NCI-H2171 treated with DMSO at 0.1 percent for 48 hours (cell line): ENCODE results near the gene CXCL10.
"Not testable (repeated sequence)": the region's sequence is repeated elsewhere in the genome, so short reads cannot be mapped to it uniquely, and the experiment has no call there.

Source experiments
- DNase-seq: peaks from one replicate; lab custom pipeline; 2025; lab: John Stamatoyannopoulos, UW

Gene CXCL10

DNA sequence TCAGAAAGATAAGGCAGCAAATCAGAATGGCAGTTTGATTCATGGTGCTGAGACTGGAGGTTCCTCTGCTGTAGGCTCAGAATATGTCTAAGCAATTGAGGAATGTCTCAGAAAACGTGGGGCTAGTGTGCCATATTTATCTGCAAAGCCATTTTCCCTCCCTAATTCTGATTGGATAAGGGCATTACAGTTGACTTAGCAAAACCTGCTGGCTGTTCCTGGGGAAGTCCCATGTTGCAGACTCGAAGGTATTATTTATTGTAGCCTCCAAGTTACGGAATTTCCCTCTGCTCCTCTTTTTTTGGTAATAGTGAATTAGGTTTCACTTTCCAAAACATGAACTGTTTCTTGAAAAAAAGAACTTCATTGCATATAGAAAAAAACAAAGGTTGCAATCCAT, at the start of gene CXCL10:
Gene CXCL10 (minus strand): TSS at position 109 of the 400 bp plus-strand sequence. CDS start 66 bp downstream, at position 43.
- DNase-seq, result no peak

DNA sequence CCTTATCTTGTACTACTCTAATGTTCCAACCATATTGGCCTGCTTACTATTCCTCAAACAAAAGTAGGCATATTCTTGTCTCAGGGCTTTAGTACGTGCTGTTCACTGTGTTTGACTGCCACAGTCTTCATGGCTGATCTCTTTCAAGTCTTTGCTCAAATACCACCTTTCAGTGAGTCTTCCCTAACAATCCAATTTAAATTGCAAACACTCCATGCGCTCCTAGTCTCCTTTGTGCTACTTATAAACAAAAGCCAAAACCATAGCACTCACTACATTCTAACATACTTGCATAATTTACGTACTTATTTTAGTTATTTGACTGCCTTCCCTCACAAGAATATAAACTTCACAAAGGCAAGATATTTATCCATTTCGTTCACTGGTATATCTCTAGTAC, 49.5 kb upstream of the CXCL10 start:
- no peak for DNase-seq

- peak; percentile 3 for DNase-seq
These were observed 44.5 kb upstream of the CXCL10 start for GRCh38 chr4:76067652-76068286.

DNA sequence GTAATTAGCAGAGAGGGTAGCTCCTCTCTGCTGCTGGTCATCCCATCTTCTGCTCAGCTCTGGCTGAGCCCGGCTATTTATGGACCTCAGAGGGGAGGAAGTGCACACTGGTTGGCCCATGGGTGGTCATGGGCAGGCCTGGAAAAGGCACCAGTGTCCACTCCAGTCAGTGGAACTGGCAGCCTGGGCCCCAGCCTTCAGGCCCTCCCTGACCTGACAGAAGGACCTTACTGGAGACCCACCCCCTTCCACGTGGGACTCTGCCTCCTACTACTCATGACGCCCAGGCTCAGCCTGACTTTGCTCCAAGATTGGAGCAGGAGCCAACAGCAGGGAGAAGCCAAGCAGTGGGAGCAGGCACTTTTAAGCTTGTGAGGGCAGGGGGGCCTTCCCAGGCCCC, 43.2 kb upstream of the CXCL10 start:
- no peak for DNase-seq

GRCh38 chr4:76061982-76062381, 38.7 kb upstream of the CXCL10 start:
- DNase-seq, result no peak

DNA sequence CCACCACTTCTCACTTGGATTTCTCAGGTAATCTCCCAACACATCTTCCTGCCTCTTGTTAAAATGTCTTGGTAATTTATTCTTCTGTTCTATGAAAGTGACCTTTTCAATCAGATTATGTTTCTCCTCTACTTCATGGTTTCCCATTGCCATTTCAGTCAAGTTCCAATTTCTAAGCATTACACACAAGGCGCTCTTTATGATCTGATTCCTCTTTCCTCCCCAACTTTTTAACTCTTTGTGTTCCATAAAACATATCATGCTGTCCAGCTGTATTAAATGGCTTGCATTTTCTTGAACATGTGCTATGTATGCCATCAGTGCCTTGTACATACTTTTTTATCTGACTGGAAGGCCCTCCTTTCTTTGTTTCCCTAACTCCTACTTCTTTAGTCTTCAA, 38.1 kb upstream of the CXCL10 start:
- no peak for DNase-seq

- DNase-seq, result no peak
These were observed 37.2 kb upstream of the CXCL10 start for GRCh38 chr4:76060506-76060905.

GRCh38 chr4:76059750-76060149, 36.5 kb upstream of the CXCL10 start:
- DNase-seq, result no peak

- no peak for DNase-seq
These were observed 35.7 kb upstream of the CXCL10 start for GRCh38 chr4:76058888-76059426.

DNA sequence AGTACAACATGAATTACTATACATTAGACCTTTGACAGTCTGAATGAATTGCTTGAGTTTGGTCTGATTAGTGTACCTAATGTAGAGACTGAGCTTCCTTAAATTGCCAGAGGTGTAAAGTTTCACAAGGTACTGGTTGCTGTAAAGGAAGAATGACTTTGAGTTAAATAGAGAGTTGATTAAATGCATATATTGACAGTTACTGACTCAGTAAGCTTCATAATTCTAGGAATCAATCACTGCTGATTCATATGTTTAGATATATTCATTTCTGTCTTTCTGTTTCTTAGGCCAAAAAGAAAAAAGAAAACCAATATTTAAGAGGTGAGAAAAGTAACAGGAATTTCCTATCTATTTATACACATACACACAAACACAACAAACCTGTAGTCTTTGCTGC, 35.0 kb upstream of the CXCL10 start:
- no peak for DNase-seq

GRCh38 chr4:76055421-76055820, 32.1 kb upstream of the CXCL10 start:
- DNase-seq, result no peak

GRCh38 chr4:76055016-76055415, 31.7 kb upstream of the CXCL10 start:
- no peak for DNase-seq

DNA sequence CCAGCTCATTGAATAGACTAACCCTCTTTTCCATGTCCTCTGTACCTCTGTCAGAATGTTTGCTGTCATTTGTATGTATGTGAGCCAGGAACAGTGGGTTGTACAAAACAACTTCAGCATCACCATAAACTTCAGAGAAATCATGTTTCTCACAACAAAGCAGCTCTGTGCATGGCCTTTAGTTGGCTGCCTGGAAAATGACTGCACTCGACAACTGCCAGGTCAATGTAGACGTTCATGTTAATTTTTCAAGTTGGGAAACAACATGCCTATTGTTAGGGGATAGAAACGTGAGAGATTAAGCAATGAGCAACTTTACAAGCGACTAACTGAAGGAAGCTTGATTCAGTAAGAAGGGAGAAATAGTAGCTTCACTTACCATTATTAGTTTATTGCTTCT, 30.4 kb upstream of the CXCL10 start:
- no peak for DNase-seq

DNA sequence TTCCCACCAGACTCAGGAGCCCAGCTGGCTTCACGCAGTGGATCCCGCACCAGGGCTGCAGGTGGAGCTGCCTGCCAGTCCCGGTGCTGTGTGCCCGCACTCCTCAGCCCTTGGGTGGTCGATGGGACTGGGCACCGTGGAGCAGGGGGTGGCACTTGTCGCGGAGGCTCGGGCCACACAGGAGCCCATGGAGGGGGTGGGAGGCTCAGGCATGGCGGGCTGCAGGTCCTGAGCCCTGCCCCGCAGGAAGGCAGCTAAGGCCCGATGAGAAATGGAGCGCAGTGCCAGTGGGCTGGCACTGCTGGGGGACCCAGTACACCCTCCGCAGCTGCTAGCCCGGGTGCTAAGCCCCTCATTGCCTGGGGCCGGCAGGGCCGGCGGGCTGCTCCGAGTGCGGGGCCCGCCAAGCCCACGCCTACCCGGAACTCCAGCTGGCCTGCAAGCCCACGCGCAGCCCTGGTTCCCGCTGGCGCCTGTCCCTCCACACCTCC, 27.3 kb upstream of the CXCL10 start:
- not testable (repeated sequence) for DNase-seq

DNA sequence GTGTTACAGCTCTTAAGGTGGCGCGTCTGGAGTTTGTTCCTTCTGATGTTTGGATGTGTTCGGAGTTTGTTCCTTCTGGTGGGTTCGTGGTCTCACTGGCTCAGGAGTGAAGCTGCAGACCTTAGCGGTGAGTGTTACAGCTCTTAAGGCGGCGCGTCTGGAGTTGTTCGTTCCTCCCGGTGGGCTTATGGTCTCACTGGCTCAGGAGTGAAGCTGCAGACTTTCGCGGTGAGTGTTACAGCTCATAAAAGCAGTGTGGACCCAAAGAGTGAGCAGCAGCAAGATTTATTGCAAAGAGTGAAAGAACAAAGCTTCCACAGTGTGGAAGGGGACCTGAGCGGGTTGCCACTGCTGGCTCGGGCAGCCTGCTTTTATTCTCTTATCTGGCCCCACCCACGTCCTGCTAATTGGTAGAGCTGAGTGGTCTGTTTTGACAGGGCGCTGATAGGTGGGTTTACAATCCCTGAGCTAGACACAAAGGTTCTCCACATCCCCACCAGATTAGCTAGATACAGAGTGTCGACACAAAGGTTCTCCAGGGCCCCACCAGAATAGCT, 26.6 kb upstream of the CXCL10 start:
- DNase-seq, result not testable (repeated sequence)

DNA sequence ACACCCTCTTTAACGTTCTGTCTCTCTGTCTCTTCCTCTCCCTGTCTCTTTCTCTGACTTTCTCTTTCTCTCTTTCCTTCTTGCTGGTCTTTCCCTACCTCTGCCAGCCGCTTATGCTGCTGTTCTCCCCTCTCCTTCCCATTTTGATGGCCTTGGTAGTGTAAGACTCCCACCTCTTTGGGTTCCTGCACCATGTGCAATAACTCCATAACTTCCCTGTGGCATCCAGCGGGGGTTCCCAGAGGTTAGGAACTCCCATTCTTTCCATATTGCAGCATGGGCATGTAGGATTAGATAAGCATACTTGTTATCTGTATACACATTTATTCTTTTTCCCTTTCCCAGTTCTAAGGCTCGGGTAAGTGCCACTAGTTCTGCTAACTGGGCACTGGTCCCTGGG, 21.4 kb upstream of the CXCL10 start:
- DNase-seq, result not testable (repeated sequence)

GRCh38 chr4:76043306-76043705, 20.0 kb upstream of the CXCL10 start:
- DNase-seq, result not testable (repeated sequence)

DNA sequence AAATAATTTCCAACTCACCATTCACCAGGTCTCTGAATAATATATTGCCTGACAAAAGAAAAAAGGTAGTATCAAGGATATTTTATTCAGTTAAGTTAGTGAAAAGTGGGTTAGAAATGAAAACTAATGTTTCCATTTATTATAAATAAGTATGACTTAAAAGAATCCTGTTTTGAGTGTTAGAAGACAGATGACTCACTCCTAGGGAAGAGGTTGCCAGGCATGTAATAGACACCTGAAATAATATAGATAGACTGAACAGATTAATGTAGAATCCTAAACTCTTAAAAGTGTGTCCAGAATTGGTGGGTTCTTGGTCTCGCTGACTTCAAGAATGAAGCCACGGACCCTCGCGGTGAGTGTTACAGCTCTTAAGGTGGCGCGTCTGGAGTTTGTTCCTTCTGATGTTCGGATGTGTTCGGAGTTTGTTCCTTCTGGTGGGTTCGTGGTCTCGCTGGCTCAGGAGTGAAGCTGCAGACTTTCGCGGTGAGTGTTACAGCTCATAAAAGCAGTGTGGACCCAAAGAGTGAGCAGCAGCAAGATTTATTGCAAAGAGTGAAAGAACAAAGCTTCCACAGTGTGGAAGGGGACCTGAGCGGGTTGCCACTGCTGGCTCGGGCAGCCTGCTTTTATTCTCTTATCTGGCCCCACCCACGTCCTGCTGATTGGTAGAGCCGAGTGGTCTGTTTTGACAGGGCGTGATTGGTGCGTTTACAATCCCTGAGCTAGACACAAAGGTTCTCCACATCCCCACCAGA, 19.1 kb upstream of the CXCL10 start:
- not testable (repeated sequence) for DNase-seq

DNA sequence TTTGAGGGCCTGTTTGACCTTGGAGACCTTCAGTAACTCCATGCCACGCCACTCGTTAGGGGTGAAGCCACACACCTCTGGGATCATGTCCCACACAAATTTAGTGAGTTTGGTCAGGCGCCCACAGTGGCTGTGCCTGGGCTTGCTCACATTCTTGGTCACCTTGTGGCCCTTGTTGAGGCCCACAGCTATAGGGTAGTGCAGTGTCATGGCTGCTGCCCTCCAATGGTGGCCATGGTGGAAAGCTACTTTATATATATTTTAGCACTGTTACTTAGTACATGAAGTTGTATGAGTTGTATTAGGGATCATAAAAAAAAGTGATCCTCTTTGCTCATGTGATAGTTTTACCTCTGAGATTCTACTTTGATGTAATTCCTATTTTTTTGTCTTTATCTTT, 13.6 kb upstream of the CXCL10 start:
- peak; percentile 0 for DNase-seq

DNA sequence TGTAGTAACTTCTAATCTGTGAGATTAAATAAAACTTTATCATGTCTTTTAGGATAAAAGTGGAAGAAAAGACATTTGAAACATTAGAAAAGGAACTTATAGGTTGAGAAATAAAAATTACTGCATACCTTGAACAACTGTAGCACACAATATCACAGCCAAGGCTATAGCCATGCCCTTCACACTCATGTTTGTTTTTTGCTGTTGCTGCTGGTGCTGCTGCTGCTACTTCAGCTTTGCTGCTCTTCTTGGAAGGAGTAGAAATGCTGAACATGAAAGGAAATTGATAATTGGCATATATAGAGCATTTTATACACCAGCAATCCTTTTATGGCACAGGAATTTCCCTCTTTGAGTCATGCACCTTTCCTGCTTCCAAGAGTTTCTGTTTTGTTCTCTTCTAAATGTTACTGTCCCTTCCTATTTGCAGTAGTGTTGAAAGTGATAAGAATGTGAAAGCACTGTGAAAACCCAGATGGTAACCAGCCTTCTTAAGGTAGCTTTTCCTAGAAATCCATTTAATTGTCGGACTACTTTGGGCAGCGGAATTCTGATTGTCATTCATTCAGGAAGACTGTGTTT, 12.6 kb upstream of the CXCL10 start, which contains the start of gene CXCL11:
Gene CXCL11 (minus strand): TSS at position 272 of the 582 bp plus-strand sequence. CDS start 83 bp downstream, at position 189.
- no peak for DNase-seq

DNA sequence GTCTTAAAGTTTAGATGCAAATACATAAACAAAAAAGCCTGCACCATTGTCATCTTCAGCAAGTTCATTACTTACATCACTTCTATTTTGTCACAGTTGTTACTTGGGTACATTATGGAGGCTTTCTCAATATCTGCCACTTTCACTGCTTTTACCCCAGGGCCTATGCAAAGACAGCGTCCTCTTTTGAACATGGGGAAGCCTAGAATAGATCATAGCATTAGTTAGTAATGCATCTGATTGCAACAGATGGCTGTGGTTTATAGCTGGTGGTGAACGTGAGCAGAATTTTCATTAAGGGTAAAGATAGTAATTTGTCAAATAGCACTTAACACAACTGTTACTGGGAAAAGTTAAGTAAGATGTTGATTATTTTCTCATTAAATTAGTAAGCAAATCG, 11.8 kb upstream of the CXCL10 start:
- DNase-seq, result no peak

DNA sequence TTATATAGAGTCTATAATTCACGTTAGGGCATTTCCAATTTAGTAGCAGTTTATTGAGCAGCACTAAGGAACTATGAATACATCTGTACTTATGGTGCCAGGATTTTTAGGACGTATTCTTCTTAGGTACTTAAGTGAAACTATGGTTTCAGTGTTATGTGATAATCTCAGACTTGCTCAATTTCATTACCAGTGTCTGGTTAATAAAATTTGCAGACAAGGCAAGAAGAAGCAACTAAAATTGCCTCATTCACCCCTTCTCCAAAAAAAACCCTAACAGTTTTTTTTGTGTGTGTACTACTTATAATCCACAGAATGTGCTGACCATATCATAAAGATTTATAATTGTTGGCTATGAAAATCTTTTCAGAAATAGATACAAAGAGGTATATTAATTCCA, 6.0 kb upstream of the CXCL10 start:
- DNase-seq, result no peak
